ENCODE measurements around the gene KLHDC10. TPM values are rescaled to one million over a fixed set of nuclear protein-coding genes. Genes with fewer than 3 reads are reported as not detected.

Gene KLHDC10
- total and polyA plus RNA-seq, 2 donors (not counting 3 experiments of a cell fraction or from before 2014, with no cell fraction given) = 14.9 to 31.3 TPM

DNA sequence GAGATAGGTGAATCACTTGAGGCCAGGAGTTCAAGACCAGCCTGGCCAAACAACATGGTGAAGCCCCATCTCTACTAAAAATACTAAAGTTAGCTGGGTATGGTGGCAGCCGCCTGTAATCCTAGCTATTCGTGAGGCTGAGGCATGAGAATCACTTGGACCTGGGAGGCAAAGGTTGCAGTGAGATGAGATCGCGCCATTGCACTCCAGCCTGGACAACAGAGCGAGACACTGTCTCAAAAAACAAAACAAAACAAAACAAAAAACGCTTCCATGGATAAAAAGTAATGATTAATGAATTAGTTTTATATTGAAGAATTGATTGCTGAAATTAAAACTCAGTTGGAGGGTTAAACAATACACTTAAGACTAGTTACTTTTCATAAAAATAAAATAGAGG is 32.3 kb downstream of the KLHDC10 start:
- Histone ChIP-seq H3K4me2 (ENCODE audit: insufficient read depth, low read length) (no peak overlapping the region), H2AFZ (ENCODE audit: low read depth, low read length) (no peak overlapping the region), H3K9ac (replicated peaks; ENCODE audit: extremely low read depth, insufficient read depth, low read length) (no peak overlapping the region), H3K4me3 (replicated peaks in 1 of 3; ENCODE audit: insufficient read depth in 1 of 3, low read depth in 1 of 3, low read length in 3 of 3) (no peak overlapping the region), H3K4me1 (ENCODE audit: control insufficient read depth, extremely low read depth, insufficient read depth, low read length) (no peaks in the 10 kb centered on the region), H4K20me1 (replicated peaks; ENCODE audit: control insufficient read depth, extremely low read depth, insufficient read depth, low read length) (no peaks in the 10 kb centered on the region), H3K9me3 (replicated peaks; ENCODE audit: control insufficient read depth, insufficient read depth, low read length) (no peaks in the 10 kb centered on the region), H3K27ac (ENCODE audit: insufficient read depth, low read depth, low read length) (no peak overlapping the region), H3K27me3 (ENCODE audit: control insufficient read depth in 2 of 2, insufficient read depth in 2 of 2, low read length in 2 of 2) (no peaks in the 10 kb centered on the region), H3K79me2 (ENCODE audit: control insufficient read depth, insufficient read depth, low read length) (no peaks in the 10 kb centered on the region), H3K9me1 (replicated peaks; ENCODE audit: control insufficient read depth, extremely low read depth, insufficient read depth, low read length) (no peaks in the 10 kb centered on the region), H3K36me3 (ENCODE audit: control insufficient read depth in 2 of 2, extremely low read depth in 1 of 2, insufficient read depth in 2 of 2, low read length in 2 of 2) (no peaks in the 10 kb centered on the region)
- intact Hi-C loops (cut with micrococcal nuclease) (no loop called here), dilution Hi-C loops (cut with MboI; ENCODE audit: extremely low pct_ligation_motif_present, low sequenced_read_pairs) (no loop called here)
- TF ChIP-seq MYC (IDR thresholded peaks at IDR 0.05; ENCODE audit: low read depth, low read length) (no peak), POLR2AphosphoS5 (IDR thresholded peaks at IDR 0.05; ENCODE audit: insufficient read depth, low read depth, low read length) (no peak), FOS (IDR thresholded peaks at IDR 0.05; ENCODE audit: borderline replicate concordance, insufficient read depth, low read length) (no peak), POLR2A (IDR thresholded peaks at IDR 0.05; ENCODE audit: low read depth, low read length) (no peak), JUN (IDR thresholded peaks at IDR 0.05; ENCODE audit: borderline replicate concordance, insufficient read depth, insufficient read length, low read depth) (no peak), EZH2 (IDR thresholded peaks at IDR 0.05; ENCODE audit: borderline replicate concordance, low read depth, low read length, severe bottlenecking) (no peak), GATA2 (IDR thresholded peaks at IDR 0.05; ENCODE audit: insufficient read depth, insufficient read length, low read depth, low read length) (no peak)
- TF ChIP-seq, protein P1, sequence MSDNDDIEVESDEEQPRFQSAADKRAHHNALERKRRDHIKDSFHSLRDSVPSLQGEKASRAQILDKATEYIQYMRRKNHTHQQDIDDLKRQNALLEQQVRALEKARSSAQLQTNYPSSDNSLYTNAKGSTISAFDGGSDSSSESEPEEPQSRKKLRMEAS (IDR thresholded peaks at IDR 0.05; ENCODE audit: insufficient read depth, insufficient read length) = no peak
- TF ChIP-seq, protein P2, sequence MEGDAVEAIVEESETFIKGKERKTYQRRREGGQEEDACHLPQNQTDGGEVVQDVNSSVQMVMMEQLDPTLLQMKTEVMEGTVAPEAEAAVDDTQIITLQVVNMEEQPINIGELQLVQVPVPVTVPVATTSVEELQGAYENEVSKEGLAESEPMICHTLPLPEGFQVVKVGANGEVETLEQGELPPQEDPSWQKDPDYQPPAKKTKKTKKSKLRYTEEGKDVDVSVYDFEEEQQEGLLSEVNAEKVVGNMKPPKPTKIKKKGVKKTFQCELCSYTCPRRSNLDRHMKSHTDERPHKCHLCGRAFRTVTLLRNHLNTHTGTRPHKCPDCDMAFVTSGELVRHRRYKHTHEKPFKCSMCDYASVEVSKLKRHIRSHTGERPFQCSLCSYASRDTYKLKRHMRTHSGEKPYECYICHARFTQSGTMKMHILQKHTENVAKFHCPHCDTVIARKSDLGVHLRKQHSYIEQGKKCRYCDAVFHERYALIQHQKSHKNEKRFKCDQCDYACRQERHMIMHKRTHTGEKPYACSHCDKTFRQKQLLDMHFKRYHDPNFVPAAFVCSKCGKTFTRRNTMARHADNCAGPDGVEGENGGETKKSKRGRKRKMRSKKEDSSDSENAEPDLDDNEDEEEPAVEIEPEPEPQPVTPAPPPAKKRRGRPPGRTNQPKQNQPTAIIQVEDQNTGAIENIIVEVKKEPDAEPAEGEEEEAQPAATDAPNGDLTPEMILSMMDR (IDR thresholded peaks at IDR 0.05; ENCODE audit: extremely low read depth in 1 of 2, insufficient read depth in 1 of 2, low read depth in 1 of 2, low read length in 2 of 2) = no peak
- no peak for FAIRE-seq
- CTCF ChIA-PET = no interaction called here
- no peak for DNase-seq (ENCODE audit: low read depth, low spot score)
- BruUV-seq (replicated peaks) = no TSS peak
- POLR2A ChIA-PET = no interaction called here

Measured in endothelial cell of umbilical vein (primary cell).